AML-193 (cell line): Measurements from ENCODE around the gene IL6R.

Experiments
- DNase-seq, 2 experiments: peaks; one replicate each; lab custom pipeline; 2025; lab: John Stamatoyannopoulos, UW

The IL6R gene

GRCh38 chr1:154453574-154454352 lies 48.6 kb downstream of the IL6R start:
- peak; percentile 24 to 30 for DNase-seq

DNA sequence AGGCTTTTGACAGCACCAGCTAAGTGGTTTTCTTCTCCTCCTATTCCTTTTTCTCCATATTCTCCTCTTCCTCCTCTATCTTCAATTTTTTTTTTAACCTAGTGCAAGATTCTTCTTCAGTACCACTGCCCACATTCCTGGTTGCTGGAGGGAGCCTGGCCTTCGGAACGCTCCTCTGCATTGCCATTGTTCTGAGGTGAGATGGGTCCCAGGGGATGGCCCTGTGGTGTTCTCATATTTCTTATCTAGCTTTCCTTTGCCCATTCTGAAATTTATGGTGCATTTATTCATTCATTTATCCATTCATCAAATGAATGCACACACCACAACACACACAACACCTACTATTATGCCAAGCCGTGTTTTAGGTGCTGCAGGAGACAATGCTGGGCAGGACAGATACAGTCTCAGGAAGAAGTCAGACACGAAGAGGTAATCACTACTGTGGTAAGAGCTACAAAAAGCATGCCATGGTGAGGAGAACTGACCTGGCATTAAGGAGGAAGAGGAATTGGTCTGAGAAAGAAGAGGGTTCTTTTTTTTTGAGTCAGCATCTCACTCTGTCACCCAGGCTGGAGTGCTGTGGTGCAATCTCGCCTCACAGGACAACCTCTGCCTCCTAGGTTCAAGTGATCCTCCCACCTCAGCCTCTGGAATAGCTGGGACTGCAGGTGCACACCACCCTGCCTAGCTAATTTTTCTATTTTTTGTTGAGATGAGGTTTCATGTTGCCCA lies 49.4 kb downstream of the IL6R start:
- DNase-seq = peak; percentile 28 to 39

GRCh38 chr1:154456631-154457030 lies 51.5 kb downstream of the IL6R start:
- peak; percentile 84 to 86 for DNase-seq

DNA sequence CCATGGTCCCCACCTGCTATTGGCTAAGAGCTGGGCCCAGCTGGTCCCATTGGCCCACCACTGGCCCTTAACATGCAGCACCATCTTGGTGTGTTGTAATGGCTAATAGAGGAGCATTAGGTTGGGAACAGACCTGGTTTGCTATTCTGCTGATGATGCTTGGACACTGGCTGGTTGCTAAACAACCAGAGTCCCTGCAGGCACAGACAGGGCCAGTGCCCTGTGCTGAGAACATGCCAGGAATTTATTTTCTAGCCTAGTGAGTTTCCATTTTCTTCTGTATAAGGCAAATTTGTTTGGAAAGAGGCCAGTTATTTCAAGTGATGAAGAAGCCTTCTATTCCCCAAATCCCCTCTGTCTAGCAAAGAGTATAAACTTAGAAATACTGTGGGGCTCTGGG lies 53.9 kb downstream of the IL6R start:
- no peak for DNase-seq

- DNase-seq = no peak
Observed at GRCh38 chr1:154460695-154461260, 55.6 kb downstream of the IL6R start.

- peak; percentile 9 to 23 for DNase-seq
Observed at GRCh38 chr1:154463512-154463990, 58.4 kb downstream of the IL6R start.

- no peak for DNase-seq
Observed at GRCh38 chr1:154465621-154466195, 60.6 kb downstream of the IL6R start.

- no peak for DNase-seq
Observed at GRCh38 chr1:154466206-154466605, 61.1 kb downstream of the IL6R start.

DNA sequence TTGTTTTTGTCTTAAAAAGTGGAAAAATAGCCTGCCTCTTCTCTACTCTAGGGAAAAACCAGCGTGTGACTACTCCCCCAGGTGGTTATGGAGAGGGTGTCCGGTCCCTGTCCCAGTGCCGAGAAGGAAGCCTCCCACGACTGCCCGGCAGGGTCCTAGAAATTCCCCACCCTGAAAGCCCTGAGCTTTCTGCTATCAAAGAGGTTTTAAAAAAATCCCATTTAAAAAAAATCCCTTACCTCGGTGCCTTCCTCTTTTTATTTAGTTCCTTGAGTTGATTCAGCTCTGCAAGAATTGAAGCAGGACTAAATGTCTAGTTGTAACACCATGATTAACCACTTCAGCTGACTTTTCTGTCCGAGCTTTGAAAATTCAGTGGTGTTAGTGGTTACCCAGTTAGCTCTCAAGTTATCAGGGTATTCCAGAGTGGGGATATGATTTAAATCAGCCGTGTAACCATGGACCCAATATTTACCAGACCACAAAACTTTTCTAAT lies 61.8 kb downstream of the IL6R start:
- no peak for DNase-seq

GRCh38 chr1:154467434-154468102 lies 62.4 kb downstream of the IL6R start:
- DNase-seq = no peak

DNA sequence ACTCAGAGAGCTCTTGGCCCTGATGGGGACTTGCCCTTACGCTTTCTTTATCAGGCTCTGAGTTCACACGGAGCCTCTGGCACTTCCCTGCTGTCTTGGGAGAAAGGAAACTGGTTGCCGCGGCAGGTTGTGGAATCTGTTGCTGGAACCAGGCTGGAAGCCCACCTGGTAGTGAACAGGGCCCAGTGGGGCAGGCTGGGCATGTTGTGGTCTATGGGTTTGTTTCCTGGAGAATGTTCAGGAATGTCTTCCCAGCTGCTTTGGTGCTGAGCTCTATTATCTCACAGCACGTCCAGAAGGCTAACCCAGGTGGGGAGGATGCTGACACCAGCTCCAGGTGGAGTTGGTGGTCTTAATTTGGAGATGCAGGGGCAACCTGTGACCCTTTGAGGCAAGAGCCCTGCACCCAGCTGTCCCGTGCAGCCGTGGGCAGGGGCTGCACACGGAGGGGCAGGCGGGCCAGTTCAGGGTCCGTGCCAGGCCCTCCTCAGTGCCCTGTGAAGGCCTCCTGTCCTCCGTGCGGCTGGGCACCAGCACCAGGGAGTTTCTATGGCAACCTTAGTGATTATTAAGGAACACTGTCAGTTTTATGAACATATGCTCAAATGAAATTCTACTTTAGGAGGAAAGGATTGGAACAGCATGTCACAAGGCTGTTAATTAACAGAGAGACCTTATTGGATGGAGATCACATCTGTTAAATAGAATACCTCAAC lies 63.5 kb downstream of the IL6R start:
- DNase-seq = no peak

DNA sequence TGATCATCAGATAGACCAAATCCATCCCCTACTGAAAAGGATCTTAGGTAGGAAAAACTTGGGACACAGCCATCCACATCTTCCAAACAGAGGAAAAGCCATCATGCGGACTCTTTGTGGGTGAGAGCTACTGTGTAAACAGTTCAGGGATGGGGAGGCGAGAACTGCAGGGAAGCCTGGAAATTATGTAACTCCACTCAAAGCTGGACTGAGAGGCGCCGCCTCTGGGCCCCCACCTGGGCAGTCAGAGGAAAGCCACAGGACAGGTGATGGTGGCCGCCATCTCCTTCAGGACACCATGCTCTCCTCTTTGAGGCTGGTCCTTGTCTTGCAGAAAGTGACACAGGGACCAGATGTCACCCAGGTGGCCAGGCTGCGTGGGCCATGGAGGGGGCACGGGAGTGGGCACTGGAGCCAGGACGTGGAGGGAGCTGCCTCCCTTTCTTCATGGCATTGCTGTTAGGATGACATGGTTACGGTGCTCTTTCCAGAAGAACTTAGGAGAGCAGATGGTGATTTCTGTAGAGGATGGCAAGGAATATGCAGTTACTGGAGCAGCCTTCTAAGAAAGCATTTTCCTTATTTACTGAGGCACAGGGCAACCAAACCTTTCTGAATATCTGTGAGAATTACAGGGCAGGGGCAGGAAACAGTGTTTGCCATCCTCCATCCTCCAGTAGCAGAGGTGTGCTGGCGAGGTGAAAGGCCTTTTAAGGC lies 64.9 kb downstream of the IL6R start:
- DNase-seq = no peak

DNA sequence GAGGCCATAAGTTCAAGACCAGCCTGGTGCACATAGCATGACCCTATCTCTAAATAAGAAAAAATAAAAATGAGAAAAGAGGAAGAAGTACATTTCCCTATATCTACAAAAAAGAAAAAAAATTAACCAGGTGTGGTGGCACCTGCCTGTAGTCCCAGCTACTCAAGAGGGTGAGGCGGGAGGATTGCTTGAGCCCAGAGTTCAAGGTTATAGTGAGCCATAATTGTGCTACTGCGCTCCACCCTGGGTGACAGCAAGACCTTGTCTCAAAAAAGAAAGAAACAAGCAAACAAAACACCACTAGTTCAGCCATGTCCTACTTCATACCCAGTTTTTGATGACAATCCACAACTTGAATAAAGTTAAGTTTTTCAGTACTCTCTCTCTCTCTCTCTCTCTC lies 66.2 kb downstream of the IL6R start:
- DNase-seq = no peak

GRCh38 chr1:154474802-154475201 lies 69.7 kb downstream of the IL6R start:
- DNase-seq = peak; percentile 47 to 62

DNA sequence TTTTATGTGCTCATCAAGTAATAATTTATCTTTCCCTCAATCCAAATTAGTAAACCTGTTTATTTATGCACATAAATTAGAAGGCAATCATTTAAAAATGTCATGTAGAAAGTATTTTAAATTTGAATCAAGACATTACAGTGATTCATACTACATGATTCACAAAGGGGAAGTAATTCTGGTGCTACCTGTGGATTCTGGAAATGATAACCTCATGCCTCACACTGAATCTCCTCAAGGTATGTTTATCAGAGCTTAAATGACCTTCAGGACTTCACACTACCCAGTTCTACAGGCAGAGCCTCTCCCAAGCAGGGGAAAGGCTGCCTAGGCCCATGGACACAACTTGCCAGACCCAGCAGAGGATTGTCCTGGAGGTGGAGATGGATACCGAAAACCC lies 71.6 kb downstream of the IL6R start:
- DNase-seq = no peak

DNA sequence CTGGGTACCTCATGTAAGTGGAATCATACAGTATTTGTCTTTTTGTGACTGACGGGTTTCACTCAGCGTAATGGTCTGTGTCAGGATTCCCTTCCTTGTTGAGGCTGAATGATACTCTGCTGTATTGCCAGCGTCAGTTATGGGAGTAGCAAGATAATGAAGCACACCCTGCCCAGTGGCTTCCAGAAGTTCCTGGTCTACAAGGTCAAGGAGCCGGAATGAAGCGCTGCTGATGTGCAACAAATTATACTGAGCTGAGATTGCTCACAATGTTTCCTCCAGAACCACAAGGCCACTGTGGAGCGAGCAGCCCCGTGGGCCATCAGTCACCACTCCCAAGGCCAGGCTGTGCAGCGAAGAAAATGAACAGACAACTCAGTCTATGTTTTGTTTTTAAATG lies 72.9 kb downstream of the IL6R start:
- no peak for DNase-seq

DNA sequence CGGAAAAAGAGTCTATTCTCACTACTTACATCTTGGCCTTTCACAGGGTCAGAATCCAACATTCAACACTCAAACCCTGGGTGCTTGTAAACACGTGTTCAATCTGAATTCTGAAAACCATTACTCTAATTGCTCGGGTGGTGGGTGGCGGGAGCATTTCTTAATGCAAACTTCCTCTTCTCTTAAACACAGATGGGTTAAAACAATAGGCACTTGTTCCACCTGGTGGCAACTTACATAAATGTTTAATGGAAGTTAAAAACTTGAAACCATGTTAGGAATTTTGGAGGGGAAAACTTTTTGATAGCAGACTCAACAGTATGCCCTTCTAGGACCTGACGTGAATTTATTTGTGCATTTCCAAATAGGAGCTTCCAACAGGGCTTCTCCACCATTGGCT lies 73.5 kb downstream of the IL6R start:
- DNase-seq = peak; percentile 78 to 80

DNA sequence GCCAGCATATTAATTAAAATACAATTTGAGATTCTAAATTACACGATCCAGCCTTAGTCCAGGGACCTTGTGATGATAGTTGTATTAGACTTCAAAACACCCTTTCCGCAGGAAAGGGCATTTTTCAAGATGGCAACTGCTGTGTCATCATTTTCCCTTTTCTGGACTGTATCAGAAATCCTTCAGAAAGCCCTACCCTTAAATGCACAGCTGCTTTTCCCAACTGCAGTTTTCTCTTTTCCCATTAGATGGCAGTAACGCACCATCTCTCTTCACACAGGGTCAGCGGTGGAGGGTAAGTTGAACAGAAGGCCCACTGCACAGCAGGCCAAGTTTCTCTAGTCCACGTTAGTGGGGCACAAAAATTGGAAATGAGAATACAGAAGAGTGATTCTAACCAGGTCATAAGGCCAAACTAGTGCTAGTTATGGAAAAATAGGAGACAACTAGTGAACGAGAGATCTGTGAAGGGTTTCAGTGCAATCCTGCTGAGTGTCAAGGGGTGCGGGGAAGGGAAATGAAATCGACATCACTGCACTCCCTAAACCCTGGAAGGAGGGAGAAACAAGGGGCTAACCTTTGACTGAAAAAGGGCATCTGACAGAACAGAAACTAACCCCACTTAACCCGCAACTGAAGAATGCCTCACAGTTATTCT lies 74.8 kb downstream of the IL6R start:
- peak; percentile 79 to 84 for DNase-seq

GRCh38 chr1:154481053-154481452 lies 75.9 kb downstream of the IL6R start:
- DNase-seq = peak in 1 of 2 experiments; percentile 34
